ENCODE data around the gene NT5C1A.

- TF ChIP-seq, protein P1, sequence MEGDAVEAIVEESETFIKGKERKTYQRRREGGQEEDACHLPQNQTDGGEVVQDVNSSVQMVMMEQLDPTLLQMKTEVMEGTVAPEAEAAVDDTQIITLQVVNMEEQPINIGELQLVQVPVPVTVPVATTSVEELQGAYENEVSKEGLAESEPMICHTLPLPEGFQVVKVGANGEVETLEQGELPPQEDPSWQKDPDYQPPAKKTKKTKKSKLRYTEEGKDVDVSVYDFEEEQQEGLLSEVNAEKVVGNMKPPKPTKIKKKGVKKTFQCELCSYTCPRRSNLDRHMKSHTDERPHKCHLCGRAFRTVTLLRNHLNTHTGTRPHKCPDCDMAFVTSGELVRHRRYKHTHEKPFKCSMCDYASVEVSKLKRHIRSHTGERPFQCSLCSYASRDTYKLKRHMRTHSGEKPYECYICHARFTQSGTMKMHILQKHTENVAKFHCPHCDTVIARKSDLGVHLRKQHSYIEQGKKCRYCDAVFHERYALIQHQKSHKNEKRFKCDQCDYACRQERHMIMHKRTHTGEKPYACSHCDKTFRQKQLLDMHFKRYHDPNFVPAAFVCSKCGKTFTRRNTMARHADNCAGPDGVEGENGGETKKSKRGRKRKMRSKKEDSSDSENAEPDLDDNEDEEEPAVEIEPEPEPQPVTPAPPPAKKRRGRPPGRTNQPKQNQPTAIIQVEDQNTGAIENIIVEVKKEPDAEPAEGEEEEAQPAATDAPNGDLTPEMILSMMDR (IDR thresholded peaks at IDR 0.05) = no peak
- TF ChIP-seq EZH2 (IDR thresholded peaks at IDR 0.05; ENCODE audit: borderline replicate concordance, insufficient read depth, low read depth, low read length, poor library complexity, severe bottlenecking) = no peak
These were observed 1.3 kb upstream of the NT5C1A start for GRCh38 chr1:39673215-39673614.
